Choroid plexus epithelial cell (primary cell): ENCODE results near the gene ZFP36L1.

Experiments used
- DNase-seq: peaks from one replicate; pipeline ENCODE4 v3.0.0-alpha.2; 2010; ENCODE audit warnings: low read depth
- H3K4me3 ChIP-seq: 2 replicates; pipeline ENCODE4 v1.5.1; 2011; ENCODE audit warnings: low read depth, mild to moderate bottlenecking, control low read depth, low read length, moderate library complexity
- CTCF ChIP-seq: conservative IDR thresholded peaks from 2 replicates; pipeline ENCODE4 v1.5.1; 2011; ENCODE audit warnings: low read depth, mild to moderate bottlenecking, control low read depth, inconsistent platforms, low read length, moderate library complexity

ZFP36L1 gene

DNA sequence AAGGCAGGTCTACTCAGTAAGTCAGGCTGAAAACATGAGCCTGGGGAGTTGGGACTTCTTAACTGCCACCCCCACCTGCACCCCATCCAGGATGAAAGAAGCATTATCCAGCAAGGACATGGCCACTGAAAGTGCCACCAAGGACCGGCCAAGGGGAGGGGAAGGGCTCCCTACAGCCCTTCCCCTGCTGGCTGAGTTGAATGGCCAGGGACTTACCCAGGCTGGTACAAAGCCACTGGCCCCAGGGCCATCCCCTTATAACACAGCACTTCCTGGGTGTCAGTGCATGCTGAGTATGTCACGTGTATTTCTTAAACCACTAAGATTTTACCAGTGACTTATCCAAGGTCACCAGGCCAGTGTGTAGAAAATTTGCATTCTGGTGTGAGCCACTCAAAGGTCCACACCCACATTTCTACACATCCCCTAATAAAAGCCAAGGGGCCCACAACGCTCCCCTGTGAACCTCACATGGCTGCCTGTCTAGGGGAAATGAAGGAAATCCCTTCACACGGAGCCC lies 29.3 kb upstream of the ZFP36L1 start:
- no peak for TF ChIP-seq CTCF
- DNase-seq: no peak
- no peak overlapping the region for H3K4me3 ChIP-seq

- no peak for DNase-seq
- no peak overlapping the region for H3K4me3 ChIP-seq
- no peak for TF ChIP-seq CTCF
Measured at GRCh38 chr14:68820999-68821683, 28.3 kb upstream of the ZFP36L1 start.

- no peak for DNase-seq
- no peak overlapping the region for H3K4me3 ChIP-seq
- TF ChIP-seq CTCF: no peak
Measured at GRCh38 chr14:68820536-68820935, 27.7 kb upstream of the ZFP36L1 start.

DNA sequence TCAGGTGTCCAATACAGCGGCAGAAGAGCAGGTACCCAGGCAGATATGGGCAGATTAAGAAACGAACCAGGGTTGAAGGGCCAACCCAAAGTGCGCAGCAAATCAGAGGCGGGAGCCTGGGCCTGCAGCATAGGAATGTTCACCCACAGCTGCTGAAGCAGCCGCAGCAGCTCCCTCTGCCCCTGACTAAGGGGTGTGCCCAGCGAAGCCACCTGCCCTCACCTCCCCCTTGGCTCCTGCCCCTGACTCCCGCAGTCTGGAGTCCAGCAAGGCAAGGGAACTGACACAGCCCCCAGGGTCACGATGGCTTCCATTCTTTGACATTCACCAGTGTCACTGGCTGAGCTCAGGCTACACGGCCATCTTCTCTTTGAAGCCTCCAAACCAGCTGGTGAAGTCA lies 27.3 kb upstream of the ZFP36L1 start:
- DNase-seq: no peak
- no peak overlapping the region for H3K4me3 ChIP-seq
- TF ChIP-seq CTCF: no peak

DNA sequence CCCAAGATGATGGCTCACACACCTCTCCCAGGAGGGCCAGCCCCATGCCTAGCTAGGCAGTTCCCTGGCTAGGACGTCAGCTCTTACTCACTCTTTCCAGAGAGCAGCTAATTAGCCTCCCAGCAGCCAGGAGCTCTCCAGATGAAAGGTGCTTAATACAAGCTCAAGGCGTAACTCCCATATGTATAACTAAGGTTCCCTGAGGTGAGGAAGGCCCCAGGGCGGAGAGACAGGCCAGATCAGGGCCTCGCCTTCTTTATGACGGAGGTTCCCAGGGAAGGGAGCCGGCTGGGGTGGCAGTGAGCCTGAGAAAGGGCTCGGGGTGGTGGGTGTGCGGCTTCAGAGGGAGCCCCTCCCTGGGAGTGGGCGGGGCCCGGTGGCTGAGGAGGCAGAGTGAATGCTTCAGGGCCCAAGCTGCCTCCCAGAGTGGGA lies 26.4 kb upstream of the ZFP36L1 start:
- H3K4me3 ChIP-seq: no peak overlapping the region
- no peak for TF ChIP-seq CTCF
- peak; percentile 60 for DNase-seq

DNA sequence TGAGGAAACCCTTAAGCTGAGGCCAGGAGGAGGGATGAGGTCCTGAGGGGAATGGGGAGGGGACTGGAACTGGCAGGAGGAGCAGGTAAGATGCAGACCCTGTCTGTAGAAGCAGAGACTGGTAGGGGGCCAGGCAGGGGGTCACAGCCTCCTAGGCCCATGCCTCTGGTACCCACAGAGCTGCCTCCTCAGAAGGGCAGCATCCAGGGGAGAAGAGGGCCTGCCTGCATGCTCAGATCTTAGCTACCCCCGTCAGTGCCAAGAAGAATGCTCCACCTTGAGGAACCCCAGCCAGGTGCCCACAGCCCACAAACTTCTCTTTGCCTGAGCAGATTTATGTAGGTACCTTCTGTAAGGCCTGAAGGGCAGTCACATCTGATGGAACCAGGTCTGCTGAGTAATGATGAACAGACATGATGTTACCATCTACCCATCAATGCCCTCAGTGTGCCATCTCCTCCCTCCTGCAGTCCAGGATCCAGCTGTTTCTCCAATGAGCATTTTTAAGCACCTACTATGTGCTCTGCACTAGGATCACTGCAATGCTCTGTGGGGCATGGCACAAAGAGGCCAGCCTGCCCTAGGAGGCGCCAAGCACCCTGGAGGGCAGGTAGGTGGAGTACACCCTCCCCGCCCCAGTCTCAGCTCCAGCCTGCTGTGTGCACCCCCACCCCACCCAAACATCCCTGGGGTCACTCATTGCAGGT lies 24.8 kb upstream of the ZFP36L1 start:
- H3K4me3 ChIP-seq: no peak overlapping the region
- no peak for DNase-seq
- no peak for TF ChIP-seq CTCF
